GM18502 (cell line): ENCODE measurements around the gene CACNA1E.

Source experiments
- ATAC-seq: cut with Tn5 transposase; IDR thresholded peaks from one replicate; pipeline ENCODE4 v1.9.1; 2021; ENCODE audit warnings: mild to moderate bottlenecking; ENCODE audit not compliant: unreplicated experiment, poor library complexity

Gene CACNA1E

DNA sequence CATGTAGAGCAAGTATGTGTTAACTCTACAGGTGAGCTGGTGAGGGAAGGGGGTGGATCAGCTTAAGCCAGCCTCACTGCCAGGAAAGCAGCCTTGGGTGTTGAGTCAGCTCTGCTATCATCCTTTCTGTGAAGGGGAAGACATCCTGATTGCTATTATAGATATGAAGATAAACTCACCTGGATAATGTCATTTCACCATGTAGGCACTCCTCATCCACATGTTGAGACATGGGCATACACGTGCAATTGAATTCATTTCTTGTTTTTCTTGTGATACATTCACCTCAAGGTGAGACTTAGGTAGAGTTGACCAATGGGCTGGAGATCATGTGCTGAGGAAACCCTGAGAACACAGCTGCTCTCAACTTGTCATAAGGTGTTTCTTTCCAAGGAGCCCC, 136.9 kb downstream of the CACNA1E start:
- no peak for ATAC-seq

DNA sequence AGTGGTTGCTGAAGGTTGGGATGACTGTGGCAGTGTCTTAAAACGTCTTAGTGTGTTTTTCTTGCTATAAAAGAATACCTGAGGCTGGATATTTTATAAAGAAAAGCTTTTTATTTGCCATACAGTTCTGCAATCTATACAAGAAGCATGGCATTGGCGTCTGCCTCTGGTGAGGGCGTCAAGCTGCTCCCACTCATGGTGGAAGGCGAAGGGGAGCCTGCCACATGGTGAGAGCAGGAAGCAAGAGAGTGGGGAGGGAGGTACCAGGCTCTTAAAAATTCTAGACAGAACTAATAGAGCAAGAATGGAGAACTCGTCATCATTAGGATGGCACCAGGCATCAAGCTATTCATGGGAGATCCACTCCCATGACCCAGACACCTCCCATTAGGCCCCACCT, 140.5 kb downstream of the CACNA1E start:
- ATAC-seq, result no peak

DNA sequence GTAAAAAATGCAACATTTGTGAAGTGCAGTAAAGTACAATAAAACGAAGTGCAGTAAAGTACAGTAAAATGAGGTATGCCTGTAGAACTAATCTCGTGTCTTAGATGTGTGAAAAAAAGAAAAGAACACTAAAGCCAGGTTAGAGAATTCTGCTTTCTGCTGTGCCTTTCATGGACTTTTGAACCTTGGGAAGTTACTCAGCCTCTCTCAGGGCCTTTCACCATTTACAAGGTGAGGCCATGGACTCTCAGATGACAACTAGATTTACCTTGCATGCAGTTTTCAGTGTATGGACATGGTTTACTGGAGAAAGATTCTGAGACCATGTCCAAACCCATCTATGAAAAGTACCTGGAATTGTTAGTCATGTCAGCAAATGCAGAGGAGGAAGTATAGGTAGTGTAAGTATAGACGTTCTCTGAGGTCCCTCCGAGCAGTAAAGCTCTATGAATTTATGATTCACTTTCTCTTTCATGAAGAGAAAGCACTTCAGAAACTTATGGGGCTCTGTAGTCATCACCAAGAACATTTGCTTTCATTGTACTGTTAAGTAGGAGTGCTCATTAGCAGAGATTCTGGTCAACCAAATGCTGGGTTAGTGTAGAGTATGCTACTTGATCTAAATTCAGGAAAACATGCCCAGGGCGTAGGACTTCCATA, 143.1 kb downstream of the CACNA1E start:
- no peak for ATAC-seq

DNA sequence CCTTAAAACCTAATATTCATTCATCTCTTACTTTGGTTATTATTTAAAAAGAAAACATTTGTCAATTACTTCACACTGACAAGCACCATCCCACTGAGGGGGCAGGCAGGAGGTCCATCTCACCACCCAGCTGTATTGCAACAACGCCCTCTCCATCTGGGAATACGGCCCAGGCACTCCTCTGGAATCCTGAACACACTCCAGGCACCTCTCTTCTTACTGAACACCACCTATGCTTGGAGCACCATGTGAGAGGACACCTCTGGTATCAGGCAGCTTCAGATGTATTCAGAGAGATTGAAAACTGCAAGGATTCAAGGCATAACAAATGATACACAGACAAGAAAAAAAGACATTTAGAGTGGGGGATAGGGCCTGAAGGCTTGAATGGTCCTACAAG, 147.1 kb downstream of the CACNA1E start:
- no peak for ATAC-seq

DNA sequence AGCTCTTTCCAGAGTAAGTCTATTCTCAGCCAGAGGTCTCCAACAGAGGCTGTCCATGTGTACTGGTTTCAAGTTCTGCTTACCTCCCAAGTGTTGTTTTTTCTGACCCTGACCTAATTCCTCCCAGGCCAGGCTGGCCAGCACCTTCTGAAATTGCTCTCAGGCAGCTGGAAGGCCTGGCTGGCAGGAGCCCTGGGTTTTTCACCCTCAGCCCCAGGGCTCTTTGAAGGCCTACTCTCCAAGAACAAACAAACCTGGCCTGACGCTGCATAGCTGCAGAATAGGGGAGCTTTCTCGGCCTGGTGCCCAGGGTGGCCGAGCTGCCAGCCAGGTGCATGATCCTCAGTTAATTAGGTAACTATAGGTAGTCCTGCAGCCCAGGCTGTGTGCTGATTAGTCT, 147.5 kb downstream of the CACNA1E start:
- ATAC-seq, result no peak

DNA sequence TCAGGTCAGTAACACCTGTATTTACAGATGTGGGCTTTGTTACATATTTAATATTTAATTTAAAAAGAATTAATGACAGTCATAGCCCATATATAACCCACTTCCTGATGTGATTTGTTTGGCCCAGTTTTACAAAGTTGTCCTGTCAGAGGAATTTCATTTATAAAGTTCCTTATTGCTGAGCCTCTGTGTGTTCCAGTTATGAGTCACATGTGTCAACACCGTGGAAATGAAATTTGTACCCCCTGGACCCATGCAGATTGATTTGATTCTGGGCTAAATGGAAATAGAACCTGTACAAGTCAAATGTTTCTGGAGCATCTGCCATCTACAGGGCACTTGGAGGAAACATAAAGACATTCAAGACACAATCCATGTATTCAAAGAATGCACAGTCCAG, 149.2 kb downstream of the CACNA1E start:
- no peak for ATAC-seq

DNA sequence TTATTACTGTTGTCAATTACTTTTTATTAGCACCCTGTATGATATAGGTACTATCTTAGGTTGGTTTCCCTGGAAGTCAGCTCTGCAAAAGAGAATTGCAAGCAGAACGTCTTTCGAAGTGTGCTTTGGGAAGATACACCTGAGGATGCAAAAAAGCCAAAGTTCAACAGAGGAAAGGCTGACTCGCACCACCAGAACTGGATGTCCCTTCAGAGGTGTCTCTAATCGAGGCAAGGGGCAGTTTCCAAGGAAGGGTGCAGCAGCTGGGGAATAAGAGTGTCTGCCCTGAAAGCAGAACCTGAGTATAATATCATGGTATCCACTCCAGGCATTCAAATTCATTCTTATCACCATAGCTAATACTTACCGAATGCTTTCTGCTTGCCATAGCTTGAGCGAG, 149.6 kb downstream of the CACNA1E start:
- no peak for ATAC-seq

DNA sequence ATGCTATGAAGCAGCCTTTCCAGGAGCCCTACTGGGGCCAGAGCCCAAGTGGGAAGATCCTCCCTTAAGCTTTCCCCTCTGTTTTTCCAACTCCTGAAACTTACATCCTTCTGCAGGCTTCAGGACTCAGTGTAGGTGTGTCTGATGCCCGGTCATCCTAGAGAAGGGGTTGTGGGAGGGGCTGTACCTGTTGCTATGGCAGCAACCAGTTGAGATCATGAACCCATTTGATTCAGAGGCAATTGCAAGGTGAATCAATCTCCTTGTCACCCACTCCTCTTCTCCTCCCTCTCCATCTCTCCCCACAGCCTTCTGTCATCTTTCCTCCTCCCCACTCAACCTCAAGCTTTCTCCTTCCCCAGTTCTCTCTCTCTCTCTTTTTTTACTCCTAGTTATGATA, 151.8 kb downstream of the CACNA1E start:
- no peak for ATAC-seq

DNA sequence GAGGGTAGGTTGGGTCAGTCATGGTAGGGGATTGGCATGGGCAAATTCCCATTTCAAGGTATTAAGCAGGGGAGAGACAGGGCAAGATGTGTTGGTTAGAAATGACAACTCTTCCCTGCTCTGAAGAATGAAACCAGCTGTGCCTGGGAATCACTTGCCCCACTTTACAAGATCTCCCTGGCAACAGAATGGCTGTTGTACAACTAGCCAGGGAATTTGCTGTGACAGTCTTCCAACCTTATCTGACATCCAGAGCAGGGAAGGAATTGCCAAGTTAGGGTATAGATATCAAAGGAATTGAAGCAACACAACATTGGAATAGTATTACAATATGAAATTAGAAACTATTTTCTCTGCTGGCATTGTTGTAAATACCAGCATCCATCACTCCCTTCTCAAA, 154.7 kb downstream of the CACNA1E start:
- ATAC-seq, result no peak

DNA sequence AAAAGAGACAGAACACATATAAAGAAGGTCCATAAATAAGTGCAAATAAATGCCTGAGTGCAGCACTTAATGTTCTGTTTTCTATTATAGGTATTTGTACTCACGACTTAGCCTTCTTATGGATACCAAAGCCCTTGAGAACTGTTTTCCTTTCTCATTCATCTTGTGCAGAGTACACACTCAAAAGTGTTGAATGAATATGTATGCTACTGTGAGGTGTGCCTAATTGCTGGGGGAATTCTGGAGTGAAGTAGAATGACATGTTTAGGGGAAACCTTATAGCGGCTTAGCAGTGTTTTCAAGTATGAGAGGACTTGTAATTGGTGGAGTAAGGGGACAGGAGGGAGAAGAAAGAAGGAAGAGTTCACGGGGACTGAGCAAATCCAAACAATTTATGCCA, 157.6 kb downstream of the CACNA1E start:
- ATAC-seq, result no peak

DNA sequence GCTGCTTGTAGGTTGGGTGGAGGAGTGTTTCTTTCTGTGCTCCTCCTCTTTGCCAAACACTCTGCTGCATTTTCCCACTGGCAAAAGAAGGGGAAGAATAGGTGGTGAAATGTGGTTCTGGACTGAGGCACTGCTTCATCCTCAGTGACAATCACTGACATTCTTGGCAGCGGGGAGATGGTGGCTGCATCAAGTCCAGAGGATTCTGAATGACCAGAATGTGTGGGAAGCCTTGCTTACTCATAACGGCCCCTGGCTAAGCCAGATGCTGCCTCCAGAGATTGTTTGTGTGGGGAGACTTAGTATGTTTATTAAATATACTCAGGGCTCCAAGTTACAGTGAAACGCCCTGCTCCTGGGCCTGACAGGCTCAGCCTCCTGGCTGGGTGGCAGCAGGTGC, 160.3 kb downstream of the CACNA1E start:
- no peak for ATAC-seq

DNA sequence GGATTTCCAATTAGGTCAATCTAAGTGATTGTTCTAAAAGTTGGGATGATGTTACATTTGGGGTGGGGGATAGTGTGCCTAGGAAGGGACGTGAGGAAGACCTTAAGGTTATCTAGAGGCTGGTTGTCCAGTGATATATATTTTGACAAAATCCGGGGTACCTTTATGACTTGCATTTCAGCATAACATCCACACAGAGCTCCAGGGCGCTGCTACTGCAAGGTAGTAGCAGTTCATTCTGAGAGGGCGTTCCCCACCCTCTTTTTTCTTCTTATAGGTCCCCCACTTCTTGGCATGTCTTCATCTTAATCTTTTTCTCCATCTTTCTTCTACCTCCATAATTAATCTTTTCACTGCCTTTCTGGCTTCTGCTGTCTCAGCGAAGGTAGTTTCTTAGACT, 161.9 kb downstream of the CACNA1E start:
- ATAC-seq, result no peak

DNA sequence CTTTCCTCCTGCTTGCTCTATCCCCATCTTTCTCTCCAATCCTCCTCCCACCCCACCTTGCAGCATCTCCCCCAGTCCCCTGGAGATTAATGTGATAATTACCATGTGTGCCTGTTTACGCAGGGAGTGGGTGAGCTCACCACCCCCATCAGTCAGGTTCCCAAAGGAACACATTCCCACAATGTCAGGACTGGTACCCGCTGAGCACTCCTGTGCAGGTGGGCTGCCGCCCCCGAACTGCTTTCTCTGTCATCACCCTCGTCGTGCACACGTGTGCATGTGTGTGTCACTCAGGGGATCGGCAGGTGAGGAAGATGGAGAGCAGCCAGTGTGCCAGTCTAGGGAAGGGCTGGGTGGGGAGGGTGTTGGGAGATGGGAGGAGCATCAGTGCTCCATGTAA, 163.4 kb downstream of the CACNA1E start:
- no peak for ATAC-seq

DNA sequence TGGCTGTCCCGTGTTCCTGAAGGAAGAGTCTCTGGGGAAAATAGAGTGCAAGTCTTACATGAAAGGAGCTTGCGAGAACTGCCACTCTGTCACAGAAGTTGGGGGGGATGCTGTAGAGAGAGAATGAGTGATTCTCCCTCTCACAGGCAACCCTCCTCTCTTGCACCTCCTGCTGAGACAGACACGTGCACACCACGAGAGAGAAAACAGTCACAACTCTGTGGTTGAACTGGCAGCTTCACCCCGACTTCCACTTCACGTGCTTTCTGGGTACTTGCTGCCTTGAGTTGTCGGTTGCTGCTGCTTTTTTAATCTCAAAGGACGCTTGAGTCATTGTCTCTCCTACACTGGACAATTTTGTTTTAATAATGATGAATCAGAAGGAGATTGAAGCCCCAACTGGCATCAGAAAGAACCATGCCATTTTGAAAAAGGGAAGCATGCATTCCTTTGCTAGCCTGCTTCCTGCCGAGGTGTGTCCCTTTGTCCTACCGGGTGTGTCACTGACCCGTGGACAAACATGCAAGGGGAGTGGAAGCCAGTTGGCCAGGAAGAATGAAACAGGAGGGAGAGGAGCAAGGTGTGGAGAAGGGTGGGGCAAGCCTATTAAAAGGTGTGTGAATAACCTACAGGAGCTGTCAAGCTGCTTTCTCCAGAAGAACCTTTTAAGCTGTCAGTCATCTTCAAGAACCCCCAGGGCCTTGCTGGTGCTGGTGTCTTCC, 164.2 kb downstream of the CACNA1E start:
- ATAC-seq, result no peak

DNA sequence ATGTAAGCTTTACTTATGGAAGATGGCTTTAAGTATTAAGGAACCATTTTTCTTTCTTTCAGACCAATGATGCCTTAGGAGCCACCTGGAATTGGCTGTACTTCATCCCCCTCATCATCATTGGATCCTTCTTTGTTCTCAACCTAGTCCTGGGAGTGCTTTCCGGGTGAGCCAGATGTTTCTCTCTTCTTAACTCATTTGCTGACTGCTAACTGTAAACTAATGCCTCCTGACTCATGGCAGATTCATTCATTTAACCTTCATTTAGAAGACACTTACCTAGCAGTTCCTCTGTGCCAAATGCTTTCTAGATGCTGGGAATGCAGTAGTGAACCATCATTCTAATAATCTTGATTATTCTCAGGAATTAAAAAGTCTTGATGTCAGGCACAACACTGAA, 168.0 kb downstream of the CACNA1E start:
- ATAC-seq, result no peak

DNA sequence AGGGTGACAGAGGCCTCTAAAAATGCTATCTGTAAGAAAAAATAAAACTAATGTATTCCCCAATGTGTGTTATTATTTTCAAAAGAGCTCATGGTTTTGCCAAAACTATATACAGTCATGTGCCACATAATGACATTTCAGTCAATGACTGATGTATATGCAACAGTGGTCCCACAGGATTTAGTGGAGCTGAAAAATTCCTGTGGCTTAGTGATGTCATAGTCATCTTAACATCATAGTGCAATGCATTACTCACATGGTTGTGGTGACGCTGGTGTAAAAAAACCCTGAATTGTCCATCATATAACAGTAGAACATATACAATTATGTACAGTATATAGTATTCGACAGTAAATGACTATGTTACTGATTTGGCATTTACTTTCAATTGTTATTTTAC, 172.4 kb downstream of the CACNA1E start:
- no peak for ATAC-seq

DNA sequence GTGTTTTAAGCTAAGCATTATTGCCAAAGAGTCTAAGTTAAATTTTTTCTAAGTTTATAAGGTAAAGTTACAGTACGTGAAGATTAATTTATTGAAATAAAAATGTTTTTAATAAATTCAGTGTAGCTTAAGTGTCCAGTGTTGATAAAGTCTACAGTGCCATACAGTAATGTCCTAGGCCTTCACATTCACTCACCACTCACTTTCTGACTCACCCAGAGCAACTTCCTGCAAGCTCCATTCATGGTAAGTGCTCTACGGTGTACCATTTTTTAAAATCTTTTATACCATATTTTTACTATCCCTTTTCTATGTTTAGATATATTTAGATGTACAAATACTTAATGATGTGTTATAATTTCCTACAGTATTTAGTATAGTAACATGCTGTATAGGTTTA, 173.2 kb downstream of the CACNA1E start:
- no peak for ATAC-seq

DNA sequence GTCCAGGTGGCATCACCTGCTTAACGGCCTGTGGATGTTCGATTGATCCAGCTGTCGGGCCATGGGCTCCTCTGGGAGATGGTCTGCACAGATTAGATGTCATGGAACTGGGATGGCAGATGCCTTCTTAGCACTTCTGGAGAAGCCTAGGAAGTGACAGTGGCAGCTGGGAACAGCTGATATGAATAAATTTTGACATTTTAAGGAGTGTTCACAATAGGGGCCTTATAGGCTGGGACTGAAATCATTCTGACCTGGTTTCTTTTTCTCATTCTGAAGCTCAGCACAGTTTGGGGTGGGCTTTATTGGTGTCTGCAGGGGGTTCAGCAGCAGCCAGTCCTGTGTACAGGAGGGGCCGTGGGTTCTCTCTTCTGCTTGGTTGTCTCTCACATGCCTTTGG, 175.3 kb downstream of the CACNA1E start:
- ATAC-seq, result no peak

DNA sequence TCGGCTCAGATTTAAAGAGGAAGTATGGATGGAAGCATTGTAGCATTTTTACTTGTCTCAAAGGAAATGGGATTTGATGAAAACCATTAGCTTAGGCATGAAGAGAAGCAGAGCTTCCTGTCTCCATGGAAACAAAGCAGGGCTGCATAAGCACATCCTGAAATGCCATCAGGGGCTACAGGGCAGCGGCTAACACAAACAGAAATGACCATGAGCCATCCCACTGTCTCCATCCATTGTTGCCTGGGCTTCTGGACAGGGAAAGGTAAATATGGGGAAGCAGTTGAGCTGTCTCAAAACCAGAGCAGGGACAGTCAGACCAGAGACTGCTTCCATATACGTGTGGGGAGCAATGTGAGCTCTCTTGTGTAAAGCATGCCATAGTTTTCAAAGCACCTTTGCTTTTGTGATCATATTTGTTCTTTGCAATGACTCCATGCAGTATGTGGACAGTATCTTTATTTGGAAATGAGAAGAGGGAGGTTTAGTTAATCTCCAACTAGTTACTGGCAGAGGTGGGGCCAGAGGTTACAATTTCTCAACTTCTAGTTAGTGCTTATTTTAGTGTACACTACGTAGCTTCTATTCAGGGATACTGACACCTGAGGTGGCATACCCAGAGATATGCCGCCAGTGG, 176.1 kb downstream of the CACNA1E start:
- no peak for ATAC-seq

DNA sequence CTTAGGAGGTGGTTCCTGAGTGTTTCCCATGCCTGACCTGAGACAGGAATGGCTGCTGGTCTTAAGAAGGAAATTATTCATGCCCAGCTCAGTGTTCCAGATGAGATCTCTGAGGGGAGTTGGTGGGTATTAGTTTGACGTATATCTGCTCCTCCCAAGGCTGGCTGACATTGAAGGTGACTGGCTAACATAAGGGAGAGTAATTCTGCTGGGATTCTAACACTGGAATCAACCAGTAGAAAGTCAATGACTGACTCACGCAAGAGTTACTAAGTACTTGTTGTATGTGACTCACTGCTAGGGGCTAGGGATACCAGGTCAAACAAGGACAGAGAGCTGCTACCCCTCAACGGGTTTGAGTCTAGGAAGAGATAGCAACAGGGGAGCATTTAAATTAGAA, 177.3 kb downstream of the CACNA1E start:
- no peak for ATAC-seq

DNA sequence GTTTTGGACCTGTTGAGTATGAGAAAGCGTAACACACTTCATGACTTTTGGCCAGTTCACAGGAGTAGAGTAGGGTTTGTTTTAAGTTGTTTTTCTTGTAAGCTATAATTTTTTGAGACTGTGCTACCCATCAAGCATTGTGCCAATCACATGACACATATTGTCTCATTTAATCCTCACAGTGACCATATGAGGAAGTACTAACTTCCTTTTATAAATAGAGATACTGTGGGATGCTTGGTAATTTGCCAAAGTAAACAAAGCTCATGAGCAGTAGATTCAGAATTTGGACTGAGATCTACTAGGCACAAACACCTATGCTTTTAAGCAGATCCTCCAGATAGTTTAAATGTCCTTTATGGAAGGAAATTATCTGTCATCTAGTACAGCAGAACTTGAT, 178.3 kb downstream of the CACNA1E start:
- no peak for ATAC-seq

DNA sequence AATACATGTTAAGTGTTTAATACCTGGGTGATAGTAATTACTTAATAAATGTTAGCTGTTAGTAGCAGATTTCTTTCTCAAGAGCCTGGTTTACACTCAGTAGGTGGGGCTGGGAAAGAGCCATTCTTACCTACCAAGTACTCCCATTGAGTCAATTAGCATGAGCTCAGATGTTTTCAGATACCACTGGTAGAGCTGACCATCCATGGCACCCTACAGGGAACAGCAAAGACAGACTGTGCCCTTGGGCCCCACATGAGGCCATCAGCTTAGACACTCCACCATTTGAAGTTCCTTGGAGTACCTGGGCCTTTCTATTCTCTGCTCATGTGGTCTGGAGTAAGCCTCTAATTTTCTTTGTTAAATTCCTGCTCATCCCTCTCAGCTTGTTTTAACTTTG, 179.3 kb downstream of the CACNA1E start:
- no peak for ATAC-seq
